Cardiac muscle cell (in vitro differentiated cells and primary cell): Measurements from ENCODE around the gene CPSF7. TPM values are rescaled to one million over a fixed set of nuclear protein-coding genes. Genes with fewer than 3 reads are reported as not detected.

ENCODE experiments used
- DNase-seq, 2 donors: peaks; one replicate each; pipeline versions ENCODE4 v3.0.0 to v3.0.0-alpha.2; 2010 to 2017; ENCODE audit warnings: low read depth in 1 of 2, low spot score in 1 of 2
- H3K27ac ChIP-seq: fragments of 200-600 bp; sonication (generic); 2 replicates; pipeline ENCODE4 v1.5.1; 2016
- H3K27me3 ChIP-seq: fragments of 200-600 bp; sonication (generic); 2 replicates; pipeline ENCODE4 v1.6.0; 2016; ENCODE audit warnings: control low read depth
- H3K36me3 ChIP-seq: fragments of 200-600 bp; sonication (generic); 2 replicates; pipeline ENCODE4 v1.5.1; 2016; ENCODE audit warnings: control low read depth
- H3K4me1 ChIP-seq: fragments of 200-600 bp; sonication (generic); 2 replicates; pipeline ENCODE4 v1.8.1; 2017; ENCODE audit warnings: low read depth, mild to moderate bottlenecking, mixed run types
- H3K4me3 ChIP-seq: fragments of 200-600 bp; sonication (generic); 2 replicates; pipeline ENCODE4 v1.5.1; 2016; ENCODE audit warnings: mild to moderate bottlenecking
- H3K9me3 ChIP-seq: fragments of 200-600 bp; sonication (generic); 2 replicates; pipeline ENCODE4 v1.5.1; 2017; ENCODE audit warnings: low read depth, mild to moderate bottlenecking, control low read depth
- polyA plus RNA-seq: library from polyadenylated mRNA; unstranded; fragments of >200 nt; fragmentation: Nextera tagmentation; extraction: Ambion mirVana; gene quantifications from 2 replicates; pipeline ENCODE4 v1.2.1, GENCODE V29; 2016
- total RNA-seq: library from RNA; depleted of rRNA; stranded (reverse); fragments of >200 nt; gene quantifications from 2 replicates; pipeline ENCODE4 v1.2.3, GENCODE V29; 2016
- TF ChIP-seq, protein P1 (sequence below): IDR thresholded peaks from 2 replicates; pipeline ENCODE4 v1.5.1; 2012; ENCODE audit warnings: low read depth, mild to moderate bottlenecking, low read length

The CPSF7 gene
- total and polyA plus RNA-seq, 2 experiments from 2014 or later: 34.6 to 64.7 TPM

- no peaks in the 10 kb centered on the region for H3K36me3 ChIP-seq
- no peaks in the 10 kb centered on the region for H3K4me1 ChIP-seq
- H3K9me3 ChIP-seq: no peaks in the 10 kb centered on the region
- no peaks in the 10 kb centered on the region for H3K27me3 ChIP-seq
- TF ChIP-seq, protein P1, sequence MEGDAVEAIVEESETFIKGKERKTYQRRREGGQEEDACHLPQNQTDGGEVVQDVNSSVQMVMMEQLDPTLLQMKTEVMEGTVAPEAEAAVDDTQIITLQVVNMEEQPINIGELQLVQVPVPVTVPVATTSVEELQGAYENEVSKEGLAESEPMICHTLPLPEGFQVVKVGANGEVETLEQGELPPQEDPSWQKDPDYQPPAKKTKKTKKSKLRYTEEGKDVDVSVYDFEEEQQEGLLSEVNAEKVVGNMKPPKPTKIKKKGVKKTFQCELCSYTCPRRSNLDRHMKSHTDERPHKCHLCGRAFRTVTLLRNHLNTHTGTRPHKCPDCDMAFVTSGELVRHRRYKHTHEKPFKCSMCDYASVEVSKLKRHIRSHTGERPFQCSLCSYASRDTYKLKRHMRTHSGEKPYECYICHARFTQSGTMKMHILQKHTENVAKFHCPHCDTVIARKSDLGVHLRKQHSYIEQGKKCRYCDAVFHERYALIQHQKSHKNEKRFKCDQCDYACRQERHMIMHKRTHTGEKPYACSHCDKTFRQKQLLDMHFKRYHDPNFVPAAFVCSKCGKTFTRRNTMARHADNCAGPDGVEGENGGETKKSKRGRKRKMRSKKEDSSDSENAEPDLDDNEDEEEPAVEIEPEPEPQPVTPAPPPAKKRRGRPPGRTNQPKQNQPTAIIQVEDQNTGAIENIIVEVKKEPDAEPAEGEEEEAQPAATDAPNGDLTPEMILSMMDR: peak; percentile 11
- H3K4me3 ChIP-seq: no peak overlapping the region
- H3K27ac ChIP-seq: no peak overlapping the region
- no peak for DNase-seq
Measured at GRCh38 chr11:61460986-61461385, 31.2 kb upstream of the CPSF7 start.

DNA sequence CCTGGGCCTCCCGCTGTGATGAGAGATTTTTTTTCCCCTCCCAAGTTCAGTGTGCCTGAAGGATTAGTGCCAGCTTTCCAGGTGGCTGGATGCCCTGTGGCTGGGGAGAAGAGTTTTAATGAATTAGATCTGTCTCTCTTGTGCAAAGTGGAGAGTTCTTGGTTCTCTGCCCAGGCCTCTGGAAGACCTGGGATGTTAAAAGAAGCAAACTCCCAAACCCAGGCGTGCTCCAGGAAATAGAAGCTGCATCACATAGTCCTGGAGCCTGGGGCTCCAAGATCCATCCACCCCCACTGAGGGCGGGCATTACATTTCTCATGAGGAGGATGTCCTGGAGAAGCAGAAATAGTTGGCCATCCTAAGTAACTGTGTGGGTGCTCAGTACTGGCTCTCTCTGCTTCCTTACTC is 30.7 kb upstream of the CPSF7 start:
- TF ChIP-seq, protein P1: no peak
- Histone ChIP-seq H3K36me3 (no peaks in the 10 kb centered on the region), H3K27ac (no peak overlapping the region), H3K27me3 (no peaks in the 10 kb centered on the region), H3K4me3 (no peak overlapping the region), H3K9me3 (no peaks in the 10 kb centered on the region), H3K4me1 (no peaks in the 10 kb centered on the region)
- peak in 1 of 2 donors; percentile 15 for DNase-seq

GRCh38 chr11:61454520-61454919 is 24.7 kb upstream of the CPSF7 start:
- Histone ChIP-seq H3K4me3 (no peak overlapping the region), H3K9me3 (no peaks in the 10 kb centered on the region), H3K27me3 (no peaks in the 10 kb centered on the region), H3K27ac (peak overlapping the region; percentile 8), H3K36me3 (no peaks in the 10 kb centered on the region), H3K4me1 (peaks cover 4% of the 10 kb centered on the region)
- DNase-seq: no peak
- TF ChIP-seq, protein P1: no peak

GRCh38 chr11:61453695-61454094 is 23.9 kb upstream of the CPSF7 start:
- H3K27ac ChIP-seq: peak overlapping the region; percentile 8
- H3K36me3 ChIP-seq: no peaks in the 10 kb centered on the region
- peaks cover 12% of the 10 kb centered on the region for H3K4me1 ChIP-seq
- no peaks in the 10 kb centered on the region for H3K9me3 ChIP-seq
- DNase-seq: no peak
- TF ChIP-seq, protein P1: no peak
- H3K4me3 ChIP-seq: no peak overlapping the region
- H3K27me3 ChIP-seq: no peaks in the 10 kb centered on the region

DNA sequence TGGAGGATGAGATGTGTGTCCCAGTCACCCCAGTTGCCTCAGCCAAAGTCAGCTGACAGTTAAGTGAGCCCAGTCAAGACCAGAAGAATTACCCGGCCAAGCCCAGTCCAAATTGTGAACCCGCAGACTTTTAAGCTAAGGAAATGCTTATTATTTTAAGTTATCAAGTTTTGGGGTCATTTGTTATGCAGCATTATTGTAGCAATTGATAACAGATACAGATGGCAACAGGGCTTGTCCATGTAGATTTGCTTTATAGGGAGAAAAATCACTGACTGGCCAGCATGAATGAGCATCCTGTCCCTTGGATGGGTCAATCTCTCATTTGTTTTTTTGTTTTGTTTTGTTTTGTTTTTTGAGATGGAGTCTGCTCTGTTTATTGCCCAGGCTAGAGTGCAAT is 23.1 kb upstream of the CPSF7 start:
- Histone ChIP-seq H3K4me1 (peaks cover 21% of the 10 kb centered on the region), H3K36me3 (no peaks in the 10 kb centered on the region), H3K27me3 (no peaks in the 10 kb centered on the region), H3K4me3 (no peak overlapping the region), H3K27ac (no peak overlapping the region), H3K9me3 (no peaks in the 10 kb centered on the region)
- DNase-seq: no peak
- TF ChIP-seq, protein P1: no peak

DNA sequence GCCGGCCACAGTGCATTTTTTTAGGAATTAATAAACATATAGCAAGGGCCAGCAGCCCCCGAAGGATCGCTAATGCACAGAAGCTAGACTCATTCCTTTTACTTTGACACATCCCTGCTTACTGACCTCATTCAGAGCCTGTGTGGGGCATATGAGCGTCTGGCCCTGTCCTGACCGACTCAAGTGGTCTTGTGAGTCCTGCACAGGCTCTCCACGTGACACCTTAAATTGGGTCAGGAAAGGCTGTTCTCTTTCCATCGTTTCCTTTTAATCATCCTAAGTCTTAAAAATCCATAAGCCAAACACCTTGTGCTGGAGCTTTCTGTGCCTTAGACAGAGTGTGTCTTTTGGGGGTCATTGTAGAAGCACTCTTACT is 18.8 kb upstream of the CPSF7 start:
- no peaks in the 10 kb centered on the region for H3K27me3 ChIP-seq
- peak overlapping the region; percentile 94 for H3K27ac ChIP-seq
- H3K36me3 ChIP-seq: peaks cover 6% of the 10 kb centered on the region
- DNase-seq: peak in 1 of 2 donors; percentile 62
- H3K4me1 ChIP-seq: peaks cover 37% of the 10 kb centered on the region
- TF ChIP-seq, protein P1: no peak
- H3K9me3 ChIP-seq: no peaks in the 10 kb centered on the region
- no peak overlapping the region for H3K4me3 ChIP-seq
